Vagina (tissue), 2 donors: ENCODE data around the gene CCDC7.

Source experiments
- POLR2AphosphoS5 ChIP-seq, 2 donors: sonication (generic); formaldehyde crosslinking; IDR thresholded peaks; one replicate each; pipeline ENCODE4 v1.9.0; 2017; ENCODE audit warnings: antibody characterized with exemption in 2 of 2, mild to moderate bottlenecking in 2 of 2, low read depth in 1 of 2; ENCODE audit not compliant: insufficient read depth in 1 of 2
- TF ChIP-seq, protein P1 (sequence below), 3 experiments: fragments of 450-650 bp in 2 of 3; fragments of 200-600 bp in 1 of 3; sonication (generic) in 1 of 3; IDR thresholded peaks; one replicate each; pipeline ENCODE4 v1.5.1; 2017 to 2019; ENCODE audit warnings: antibody characterized with exemption in 3 of 3, mild to moderate bottlenecking in 2 of 3, moderate library complexity in 2 of 3

DNA sequence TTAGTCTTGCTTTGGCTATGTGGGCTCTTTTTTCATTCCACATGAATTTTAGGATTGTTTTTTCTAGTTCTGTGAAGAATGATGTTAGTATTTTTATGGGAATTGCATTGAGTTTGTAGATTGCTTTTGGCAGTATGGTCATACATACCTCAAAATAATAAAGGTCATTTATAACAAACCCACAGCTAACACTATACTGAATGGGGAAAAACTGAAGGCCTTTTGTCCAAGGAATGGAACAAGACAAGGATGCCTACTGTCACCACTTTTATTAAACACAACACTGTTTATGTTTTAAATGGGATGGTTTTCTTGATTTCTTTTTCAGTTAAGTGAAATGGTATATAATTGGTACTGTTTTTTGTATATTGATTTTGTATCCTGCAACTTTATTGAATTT lies 84.3 kb downstream of the CCDC7 start:
- TF ChIP-seq, protein P1, sequence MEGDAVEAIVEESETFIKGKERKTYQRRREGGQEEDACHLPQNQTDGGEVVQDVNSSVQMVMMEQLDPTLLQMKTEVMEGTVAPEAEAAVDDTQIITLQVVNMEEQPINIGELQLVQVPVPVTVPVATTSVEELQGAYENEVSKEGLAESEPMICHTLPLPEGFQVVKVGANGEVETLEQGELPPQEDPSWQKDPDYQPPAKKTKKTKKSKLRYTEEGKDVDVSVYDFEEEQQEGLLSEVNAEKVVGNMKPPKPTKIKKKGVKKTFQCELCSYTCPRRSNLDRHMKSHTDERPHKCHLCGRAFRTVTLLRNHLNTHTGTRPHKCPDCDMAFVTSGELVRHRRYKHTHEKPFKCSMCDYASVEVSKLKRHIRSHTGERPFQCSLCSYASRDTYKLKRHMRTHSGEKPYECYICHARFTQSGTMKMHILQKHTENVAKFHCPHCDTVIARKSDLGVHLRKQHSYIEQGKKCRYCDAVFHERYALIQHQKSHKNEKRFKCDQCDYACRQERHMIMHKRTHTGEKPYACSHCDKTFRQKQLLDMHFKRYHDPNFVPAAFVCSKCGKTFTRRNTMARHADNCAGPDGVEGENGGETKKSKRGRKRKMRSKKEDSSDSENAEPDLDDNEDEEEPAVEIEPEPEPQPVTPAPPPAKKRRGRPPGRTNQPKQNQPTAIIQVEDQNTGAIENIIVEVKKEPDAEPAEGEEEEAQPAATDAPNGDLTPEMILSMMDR (IDR thresholded peaks at IDR 0.05) = no peak
- no peak for TF ChIP-seq POLR2AphosphoS5 (IDR thresholded peaks at IDR 0.05; ENCODE audit: insufficient read depth in 1 of 2, low read depth in 1 of 2)
